ENCODE measurements around the gene MEGF10.

The MEGF10 gene

GRCh38 chr5:127447827-127448226 lies 157.2 kb downstream of the MEGF10 start:
- no peak for DNase-seq

- DNase-seq: no peak
Measured at GRCh38 chr5:127450046-127450445, 159.4 kb downstream of the MEGF10 start.

DNA sequence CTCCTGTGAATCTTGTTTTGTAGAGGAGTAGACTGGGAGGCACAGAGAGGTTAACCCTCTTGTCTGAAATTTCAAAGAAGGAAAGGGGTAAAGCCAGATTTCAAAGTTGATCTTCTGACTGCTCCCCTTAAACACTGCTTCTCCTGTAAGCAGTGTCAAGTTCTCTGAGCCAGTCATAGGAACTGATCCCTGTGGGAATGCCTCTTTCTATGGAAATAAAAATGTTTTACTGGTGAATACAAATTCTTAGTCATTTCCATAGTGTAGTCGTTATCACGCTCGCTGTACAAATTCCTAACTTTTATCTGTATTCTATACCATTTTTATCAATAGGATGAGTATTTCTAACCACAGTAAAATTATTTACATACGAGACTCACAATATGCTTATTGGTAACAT lies 160.5 kb downstream of the MEGF10 start:
- DNase-seq: no peak

DNA sequence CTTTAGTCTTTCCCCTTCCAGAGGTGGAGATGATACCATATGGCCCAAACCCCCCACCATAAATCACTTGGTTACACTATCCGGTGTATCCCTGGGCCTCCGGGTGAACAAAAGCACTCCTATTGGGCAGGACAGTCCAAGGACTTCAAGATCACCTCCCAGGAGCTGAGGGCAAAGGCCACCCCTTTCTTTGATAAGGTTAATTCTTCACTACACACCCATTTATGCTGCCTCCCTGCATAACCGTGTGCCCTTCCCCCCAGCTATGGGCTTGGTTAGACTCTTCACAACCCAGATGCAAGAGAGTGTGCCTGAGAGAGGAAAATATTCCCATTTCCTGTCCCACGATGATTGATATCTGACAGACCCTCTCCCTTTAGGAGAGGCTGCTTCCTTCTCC lies 162.0 kb downstream of the MEGF10 start:
- no peak for DNase-seq

DNA sequence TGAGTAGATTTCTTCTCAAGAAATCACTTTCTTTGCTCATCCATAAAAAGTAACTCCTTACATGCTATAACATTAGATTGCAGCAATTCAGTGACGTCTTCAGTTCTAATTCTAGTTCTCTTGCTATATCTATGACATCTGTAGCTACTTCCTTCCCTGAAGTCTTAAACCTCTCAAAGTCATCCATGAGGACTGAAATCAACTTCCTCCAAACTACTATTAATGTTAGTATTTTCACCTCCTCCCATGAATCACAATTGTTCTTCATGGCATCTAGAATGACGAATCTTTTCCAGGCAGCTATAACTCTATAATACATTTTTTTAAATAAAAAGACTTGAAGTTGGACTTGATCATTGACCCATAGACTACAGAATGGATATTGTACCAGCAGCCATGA lies 180.6 kb downstream of the MEGF10 start:
- no peak for DNase-seq

DNA sequence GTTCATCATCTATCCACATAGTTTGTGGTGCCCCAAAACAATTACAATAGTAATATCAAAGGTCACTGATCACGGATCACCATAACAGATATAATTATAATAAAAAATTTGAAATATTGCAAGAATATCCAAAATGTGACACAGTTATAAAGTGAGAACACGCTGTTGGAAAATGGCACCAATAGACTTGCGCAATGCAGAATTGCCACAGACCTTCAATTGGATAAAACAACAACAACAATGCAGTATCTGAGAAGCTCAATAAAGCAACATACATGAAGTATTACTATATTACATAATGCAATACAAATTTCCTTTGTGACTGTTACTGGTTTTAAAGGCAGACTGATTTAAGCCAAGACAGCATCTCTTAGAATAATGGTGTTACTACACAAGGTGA lies 182.1 kb downstream of the MEGF10 start:
- no peak for DNase-seq

GRCh38 chr5:127486471-127486870 lies 195.9 kb downstream of the MEGF10 start:
- DNase-seq: no peak

DNA sequence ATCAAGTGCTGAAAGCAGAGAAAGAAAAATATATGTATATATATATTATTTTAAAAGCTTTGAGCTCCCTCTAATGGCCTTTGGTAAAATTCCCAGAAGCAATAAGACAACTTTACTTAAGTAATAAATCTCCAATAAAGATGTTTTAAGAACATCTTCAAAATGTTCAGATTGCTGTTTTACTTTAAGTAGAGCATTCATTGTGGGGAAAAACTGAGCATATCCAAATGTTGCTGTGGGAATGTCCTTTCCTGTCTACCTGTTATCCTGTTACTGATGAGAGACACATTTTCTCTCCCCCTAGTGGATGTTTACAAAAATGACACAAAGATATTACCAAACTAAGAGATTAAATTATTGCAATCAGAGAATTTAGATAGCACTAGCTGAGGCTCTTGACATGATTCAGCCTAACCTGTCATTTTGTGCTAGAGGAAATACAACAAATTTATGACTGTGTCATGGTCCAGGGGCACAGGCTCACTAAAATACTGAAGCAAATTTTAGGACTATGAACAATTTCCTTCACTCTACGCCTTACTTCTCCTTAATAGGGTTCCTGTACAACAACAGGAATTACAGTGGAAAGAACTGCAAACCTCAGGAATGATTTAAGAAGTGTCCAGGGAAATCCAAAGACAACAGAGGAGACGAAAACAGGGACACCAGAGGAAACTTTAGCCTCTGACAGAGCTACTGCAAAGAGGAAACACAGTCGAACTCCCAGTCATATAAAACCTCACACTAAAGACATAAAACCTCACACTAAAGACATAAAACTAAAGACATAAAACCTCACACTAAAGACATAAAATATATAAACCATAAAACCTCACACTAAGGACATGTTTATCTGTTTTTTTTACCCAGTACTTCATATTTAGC lies 202.5 kb downstream of the MEGF10 start:
- DNase-seq: peak; percentile 48

GRCh38 chr5:127498548-127498947 lies 208.0 kb downstream of the MEGF10 start:
- DNase-seq: no peak

- DNase-seq: peak; percentile 69
Measured at GRCh38 chr5:127505905-127506304, 215.3 kb downstream of the MEGF10 start.

DNA sequence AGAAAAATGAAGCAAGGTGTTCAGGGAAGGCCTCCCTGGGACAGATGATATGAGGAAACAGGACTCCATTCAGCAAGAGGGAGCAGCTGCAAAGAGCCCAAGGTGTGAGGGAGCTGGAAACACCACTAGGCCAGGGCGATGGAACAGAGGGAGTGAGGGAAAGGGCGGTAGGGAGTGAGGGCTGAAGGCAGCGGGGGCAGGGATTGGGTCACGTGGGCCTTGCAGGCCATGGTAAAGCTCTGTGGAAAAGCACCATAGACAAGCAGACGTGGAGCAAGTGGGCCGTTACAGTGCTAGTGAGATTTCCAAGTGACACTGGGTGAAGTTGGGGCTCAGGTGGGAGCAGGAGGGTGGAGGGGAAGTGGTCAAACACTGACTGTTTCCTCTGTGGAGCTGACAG lies 216.0 kb downstream of the MEGF10 start:
- DNase-seq: no peak

DNA sequence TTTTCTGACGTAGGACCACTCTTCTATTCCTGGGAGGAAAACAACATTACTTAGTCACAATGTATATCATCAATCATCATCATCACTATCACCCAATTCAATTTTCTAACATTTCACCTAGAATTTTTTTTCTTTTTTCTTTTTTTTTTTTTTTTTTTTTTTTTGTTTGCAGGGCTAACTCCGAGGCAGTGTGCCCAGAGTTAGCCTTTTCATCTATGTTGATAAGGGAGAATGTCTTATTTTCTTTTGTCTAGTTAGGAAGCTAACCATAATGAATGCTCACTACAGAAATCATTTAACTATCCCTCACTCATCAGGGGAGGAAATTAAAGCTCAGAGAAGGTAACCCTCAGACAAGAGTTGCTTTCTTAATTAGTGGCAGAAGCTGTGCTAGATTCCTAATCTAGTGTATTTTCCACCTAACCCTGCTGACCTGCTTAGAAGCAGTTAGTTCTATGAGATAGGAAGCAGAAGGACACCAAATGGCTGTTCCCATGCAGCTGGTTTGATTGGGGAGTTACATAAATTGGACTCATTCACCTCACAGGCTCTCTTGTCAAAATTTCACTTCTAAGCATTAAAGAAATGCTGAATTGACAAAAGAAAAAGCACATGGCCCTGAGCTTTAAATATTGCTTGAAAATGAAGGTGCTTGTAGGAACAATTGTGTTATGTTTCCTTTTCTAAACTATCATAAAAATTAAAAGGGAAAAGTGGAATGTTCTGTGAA lies 218.2 kb downstream of the MEGF10 start:
- no peak for DNase-seq

Data from MV-4-11 (cell line).